Bronchial epithelial cell (primary cell): Measurements from ENCODE around the gene TRAM2. TPM values are rescaled to one million over a fixed set of nuclear protein-coding genes. Genes with fewer than 3 reads are reported as not detected.

ENCODE experiments used
- DNase-seq: peaks from one replicate; pipeline ENCODE4 v3.0.0-alpha.2; 2010; ENCODE audit warnings: low read depth
- FAIRE-seq: peaks from 2 replicates; lab custom pipeline; 2011; peaks lifted over from hg19 to GRCh38; lab: Jason Lieb, UNC
- H3K27me3 ChIP-seq: 2 replicates; pipeline ENCODE4 v1.5.1; 2011; ENCODE audit warnings: low read length; ENCODE audit not compliant: control insufficient read depth, insufficient read depth
- H3K36me3 ChIP-seq: 2 replicates; pipeline ENCODE4 v1.5.1; 2011; ENCODE audit warnings: low read length; ENCODE audit not compliant: control insufficient read depth, insufficient read depth
- H3K4me3 ChIP-seq: 2 replicates; pipeline ENCODE4 v1.5.1; 2011; ENCODE audit warnings: mild to moderate bottlenecking, low read depth, low read length, control low read depth
- total RNA-seq: library from RNA; depleted of rRNA; stranded (reverse); fragments of >200 nt; gene quantifications from 2 replicates; pipeline ENCODE4 v1.2.1, GENCODE V29; 2014
- TF ChIP-seq, protein P1 (sequence below): IDR thresholded peaks from 2 replicates; pipeline ENCODE4 v1.5.1; 2011; ENCODE audit warnings: mild to moderate bottlenecking, moderate library complexity, low read length, control low read depth, inconsistent platforms; ENCODE audit not compliant: insufficient read depth, severe bottlenecking

TRAM2 gene
- total RNA-seq, 1 donor from 2014 or later = 4.2 TPM

DNA sequence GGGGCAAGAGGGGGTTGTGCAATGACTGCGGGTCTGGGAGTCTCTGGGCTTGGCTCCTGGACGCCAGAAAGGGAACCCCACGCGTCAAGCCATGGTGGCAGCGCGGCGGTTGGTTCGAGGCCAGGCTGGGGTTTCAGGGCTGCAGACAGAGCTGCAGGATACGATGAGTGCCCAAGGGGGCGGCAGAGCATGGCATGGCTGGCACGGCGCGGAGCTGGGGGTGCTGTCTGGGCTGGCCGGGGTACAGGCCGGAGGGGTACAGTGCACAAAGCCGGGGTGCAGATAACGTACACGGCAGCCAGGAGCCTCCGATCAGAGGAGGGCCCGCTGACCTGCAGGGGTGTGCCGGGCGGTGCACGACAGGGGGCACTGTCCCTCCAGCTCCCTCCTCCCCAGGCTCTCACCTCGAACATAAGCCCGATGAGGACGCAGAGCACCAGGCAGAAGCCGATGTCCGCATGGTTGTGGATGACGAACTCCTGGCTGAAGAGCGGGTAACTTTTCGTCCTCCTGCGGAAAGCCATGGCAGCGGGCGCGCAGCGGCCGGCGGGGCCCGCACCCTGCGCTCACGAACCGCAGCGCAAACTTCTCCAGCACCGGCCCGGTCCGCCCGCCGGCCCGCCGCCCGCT is 353 bp downstream of the TRAM2 start:
- peak; percentile 65 for DNase-seq
- TF ChIP-seq, protein P1, sequence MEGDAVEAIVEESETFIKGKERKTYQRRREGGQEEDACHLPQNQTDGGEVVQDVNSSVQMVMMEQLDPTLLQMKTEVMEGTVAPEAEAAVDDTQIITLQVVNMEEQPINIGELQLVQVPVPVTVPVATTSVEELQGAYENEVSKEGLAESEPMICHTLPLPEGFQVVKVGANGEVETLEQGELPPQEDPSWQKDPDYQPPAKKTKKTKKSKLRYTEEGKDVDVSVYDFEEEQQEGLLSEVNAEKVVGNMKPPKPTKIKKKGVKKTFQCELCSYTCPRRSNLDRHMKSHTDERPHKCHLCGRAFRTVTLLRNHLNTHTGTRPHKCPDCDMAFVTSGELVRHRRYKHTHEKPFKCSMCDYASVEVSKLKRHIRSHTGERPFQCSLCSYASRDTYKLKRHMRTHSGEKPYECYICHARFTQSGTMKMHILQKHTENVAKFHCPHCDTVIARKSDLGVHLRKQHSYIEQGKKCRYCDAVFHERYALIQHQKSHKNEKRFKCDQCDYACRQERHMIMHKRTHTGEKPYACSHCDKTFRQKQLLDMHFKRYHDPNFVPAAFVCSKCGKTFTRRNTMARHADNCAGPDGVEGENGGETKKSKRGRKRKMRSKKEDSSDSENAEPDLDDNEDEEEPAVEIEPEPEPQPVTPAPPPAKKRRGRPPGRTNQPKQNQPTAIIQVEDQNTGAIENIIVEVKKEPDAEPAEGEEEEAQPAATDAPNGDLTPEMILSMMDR = peak; percentile 65
- FAIRE-seq = no peak
- Histone ChIP-seq H3K36me3 (no peaks in the 10 kb centered on the region), H3K4me3 (peak overlapping the region; percentile 63), H3K27me3 (no peaks in the 10 kb centered on the region)

DNA sequence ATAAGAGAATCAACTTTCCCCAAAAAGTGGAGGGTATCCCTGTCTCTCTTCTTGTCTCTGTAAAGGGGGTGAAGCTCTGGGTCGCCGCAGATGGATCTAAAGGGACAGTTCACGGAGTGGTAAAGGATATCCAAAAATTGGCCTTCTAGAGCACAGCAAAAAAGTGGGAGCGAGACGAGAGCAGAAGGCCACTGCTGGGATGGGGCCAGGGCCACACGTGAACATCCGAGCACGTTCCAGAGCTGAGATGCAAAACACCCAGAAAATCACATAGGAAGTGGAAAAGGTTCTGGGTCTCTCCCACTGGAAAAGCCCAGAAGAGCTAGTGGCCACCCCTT is 837 bp downstream of the TRAM2 start:
- H3K27me3 ChIP-seq = no peaks in the 10 kb centered on the region
- FAIRE-seq (no peak), DNase-seq (no peak)
- H3K36me3 ChIP-seq = no peaks in the 10 kb centered on the region
- TF ChIP-seq, protein P1 = no peak
- peak overlapping the region; percentile 63 for H3K4me3 ChIP-seq

DNA sequence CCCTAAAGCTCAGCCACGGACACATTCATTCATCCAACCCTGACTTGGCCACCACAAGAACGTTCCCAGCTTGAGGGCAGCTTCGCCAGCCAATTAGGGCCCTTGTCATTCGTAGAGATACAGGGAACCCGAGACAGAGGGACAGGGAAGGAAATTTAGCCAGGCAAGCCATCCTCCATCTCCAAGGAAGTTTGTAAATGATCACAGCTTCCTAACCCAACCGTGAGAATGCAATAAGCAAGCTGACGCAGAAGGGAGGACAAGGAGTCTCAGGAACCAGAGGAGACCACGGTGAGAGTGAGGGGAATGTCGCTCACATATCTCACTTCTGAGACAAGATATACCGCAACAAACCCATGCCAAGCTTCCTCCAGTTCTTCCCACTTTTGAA is 1.4 kb downstream of the TRAM2 start:
- TF ChIP-seq, protein P1 = no peak
- Histone ChIP-seq H3K27me3 (no peaks in the 10 kb centered on the region), H3K4me3 (peak overlapping the region; percentile 63), H3K36me3 (no peaks in the 10 kb centered on the region)
- no peak for FAIRE-seq
- DNase-seq = no peak

DNA sequence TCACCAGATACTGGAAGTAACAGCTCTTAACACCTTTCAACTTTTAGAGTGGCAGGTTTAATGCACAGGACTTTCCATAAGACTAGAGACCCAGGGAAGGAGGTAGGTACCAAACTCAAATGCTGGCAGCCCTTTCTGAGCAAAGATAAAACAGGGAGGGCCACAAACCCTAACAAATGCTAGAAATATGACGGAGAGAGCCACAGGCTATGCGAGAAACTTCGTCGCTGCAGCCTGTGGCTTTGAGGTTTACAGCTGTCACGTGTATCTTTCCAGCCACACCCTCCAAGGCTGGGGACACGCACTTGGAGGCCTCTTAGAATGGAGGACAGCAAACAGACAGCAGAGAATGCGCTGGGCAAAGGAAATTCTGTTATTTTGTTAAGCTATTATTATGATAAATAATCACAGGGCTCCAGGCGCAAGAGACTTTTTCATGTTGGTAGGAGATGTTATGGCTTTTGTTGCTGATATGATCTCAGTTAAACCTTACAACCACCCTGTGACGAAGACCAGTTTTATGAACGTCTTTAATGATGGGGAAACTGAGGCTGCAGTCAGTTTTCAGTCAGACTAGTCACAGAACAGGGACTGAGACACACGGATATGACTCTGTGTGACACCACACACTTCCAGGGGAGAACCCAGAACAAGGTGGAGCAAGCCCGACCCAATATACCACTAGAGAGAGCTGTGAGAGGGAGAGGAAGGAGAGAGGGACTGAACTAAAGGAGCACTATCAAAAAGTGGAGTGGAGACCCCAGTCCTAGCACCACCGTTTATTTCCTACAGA is 2.0 kb downstream of the TRAM2 start:
- TF ChIP-seq, protein P1 = no peak
- DNase-seq (no peak), FAIRE-seq (no peak)
- Histone ChIP-seq H3K36me3 (no peaks in the 10 kb centered on the region), H3K4me3 (no peak overlapping the region), H3K27me3 (no peaks in the 10 kb centered on the region)

DNA sequence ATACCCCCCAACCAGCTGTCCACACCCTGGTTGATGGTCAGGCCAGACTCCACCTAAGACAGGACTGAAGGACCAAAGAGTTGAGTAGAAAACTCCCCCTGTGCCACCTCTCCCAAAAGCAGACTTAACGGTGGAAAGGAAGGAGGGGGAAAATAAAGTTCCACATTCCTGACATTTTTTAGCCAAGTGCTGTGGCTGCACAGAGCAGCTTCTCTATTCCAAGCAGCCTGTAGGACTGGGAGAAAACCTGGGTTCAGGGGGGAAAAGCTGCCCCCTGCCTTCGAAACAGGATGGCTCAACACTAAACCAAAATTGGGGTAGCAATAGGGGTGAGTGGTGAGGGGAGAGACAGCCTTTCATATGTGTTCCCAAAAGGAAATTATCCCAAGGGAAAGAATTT is 3.6 kb downstream of the TRAM2 start:
- TF ChIP-seq, protein P1 = no peak
- H3K27me3 ChIP-seq = no peaks in the 10 kb centered on the region
- no peaks in the 10 kb centered on the region for H3K36me3 ChIP-seq
- FAIRE-seq (no peak), DNase-seq (no peak)
- no peak overlapping the region for H3K4me3 ChIP-seq

DNA sequence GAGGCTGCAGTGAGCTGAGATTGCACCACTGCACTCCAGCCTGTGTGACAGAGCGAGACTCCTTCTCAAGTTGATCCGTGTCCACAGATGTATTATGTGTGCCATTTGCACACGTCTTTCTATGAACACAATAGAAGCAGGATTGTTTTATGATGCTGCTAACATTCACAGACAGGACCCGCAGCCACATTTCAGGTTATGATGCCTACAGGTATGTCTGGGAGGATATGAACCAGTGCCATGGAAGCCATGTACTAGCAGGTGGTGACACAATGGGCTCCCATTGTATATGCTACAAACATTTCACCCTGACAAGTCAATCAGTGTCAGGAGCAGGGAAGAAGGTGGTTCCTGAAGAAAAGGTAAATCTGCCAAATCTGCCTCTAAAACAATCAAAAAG is 4.3 kb downstream of the TRAM2 start:
- TF ChIP-seq, protein P1 = no peak
- Histone ChIP-seq H3K4me3 (no peak overlapping the region), H3K27me3 (no peaks in the 10 kb centered on the region), H3K36me3 (no peaks in the 10 kb centered on the region)
- DNase-seq (no peak), FAIRE-seq (no peak)
